Measurements from ENCODE around the gene HS6ST1. TPM values are rescaled to one million over a fixed set of nuclear protein-coding genes. Genes with fewer than 3 reads are reported as not detected.

Gene HS6ST1
- total and polyA plus RNA-seq, 4 donors = 17.9 to 31.9 (median 25.4) TPM

DNA sequence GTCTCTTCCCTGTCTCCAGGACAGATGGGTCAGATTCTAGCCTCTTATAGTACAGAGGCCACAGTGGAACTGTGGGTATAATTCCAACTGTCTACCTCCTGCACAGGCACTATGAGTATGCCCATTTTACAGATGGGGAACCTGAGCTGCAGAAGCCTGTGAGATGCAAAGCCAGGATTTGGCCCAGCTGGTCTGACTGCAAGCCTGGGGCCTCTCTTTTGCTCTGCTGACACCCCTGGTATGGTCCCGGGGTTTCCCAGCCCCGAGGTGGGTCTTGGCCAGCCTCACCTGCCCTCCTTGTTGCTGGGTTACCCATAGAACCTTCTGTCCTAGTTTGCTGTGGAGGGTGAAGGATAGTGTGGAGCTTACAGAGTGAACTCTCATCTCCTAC, 9.8 kb downstream of the HS6ST1 start:
- H3K9ac ChIP-seq (ENCODE audit: low read depth in 1 of 2, low read length in 2 of 2) = peak overlapping the region in 1 of 2 donors; percentile 34

DNA sequence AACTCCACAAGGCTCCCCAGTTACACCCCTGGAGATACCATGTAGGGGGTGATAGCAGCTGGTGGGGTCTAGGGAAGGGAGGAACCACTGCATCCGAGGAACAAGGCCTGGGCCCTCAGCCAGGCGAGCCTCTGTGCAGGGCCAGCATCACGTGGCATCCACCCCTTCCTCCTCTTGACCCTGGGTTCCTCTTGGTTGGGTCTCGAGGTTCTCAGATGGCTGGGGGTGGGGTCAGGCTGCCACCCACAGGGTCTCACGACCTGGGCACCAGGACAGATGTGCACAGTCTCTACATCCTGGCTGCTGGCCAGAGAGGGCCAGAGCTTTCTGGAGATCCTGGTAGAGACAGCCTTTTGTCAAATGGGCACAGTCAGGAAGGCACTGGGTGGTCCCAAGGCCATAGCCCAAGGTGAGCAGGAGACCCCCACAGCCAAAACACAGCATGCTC, 10.4 kb downstream of the HS6ST1 start:
- WGBS = 28% methylated on average over 5 of the region's 5 CpGs
- Histone ChIP-seq H3K4me1 (ENCODE audit: control insufficient read depth in 4 of 4, insufficient read depth in 4 of 4, low read length in 3 of 4) (peaks cover 62 to 96% (median 88%) of the 10 kb centered on the region in 4 donors), H3K27me3 (ENCODE audit: control insufficient read depth in 4 of 4, insufficient read depth in 4 of 4, low read length in 3 of 4) (no peaks in the 10 kb centered on the region), H3K27ac (ENCODE audit: low read depth in 1 of 2, low read length in 2 of 2) (peak overlapping the region; percentile 63 to 85), H3K9ac (ENCODE audit: low read depth in 1 of 2, low read length in 2 of 2) (no peak overlapping the region), H3K36me3 (ENCODE audit: control insufficient read depth in 4 of 4, insufficient read depth in 3 of 4, low read depth in 1 of 4, low read length in 3 of 4) (no peaks in the 10 kb centered on the region), H3K4me3 (ENCODE audit: low read depth in 1 of 3, low read length in 3 of 3) (no peak overlapping the region), H3K9me3 (ENCODE audit: control insufficient read depth in 4 of 4, low read length in 3 of 4) (no peaks in the 10 kb centered on the region)
- TF ChIP-seq YY1 (IDR thresholded peaks at IDR 0.05) (no peak), NR2F2 (IDR thresholded peaks at IDR 0.05) (no peak), FOXA1 (IDR thresholded peaks at IDR 0.05) (no peak), JUND (IDR thresholded peaks at IDR 0.05) (no peak), FOXA2 (IDR thresholded peaks at IDR 0.05) (no peak), TAF1 (conservative IDR thresholded peaks at IDR 0.05) (no peak), HNF4G (IDR thresholded peaks at IDR 0.05) (no peak)
- DNase-seq (ENCODE audit: low spot score) = no peak

More for the DNA sequence above, 9.8 kb downstream of the HS6ST1 start:
- TF ChIP-seq, protein P1, sequence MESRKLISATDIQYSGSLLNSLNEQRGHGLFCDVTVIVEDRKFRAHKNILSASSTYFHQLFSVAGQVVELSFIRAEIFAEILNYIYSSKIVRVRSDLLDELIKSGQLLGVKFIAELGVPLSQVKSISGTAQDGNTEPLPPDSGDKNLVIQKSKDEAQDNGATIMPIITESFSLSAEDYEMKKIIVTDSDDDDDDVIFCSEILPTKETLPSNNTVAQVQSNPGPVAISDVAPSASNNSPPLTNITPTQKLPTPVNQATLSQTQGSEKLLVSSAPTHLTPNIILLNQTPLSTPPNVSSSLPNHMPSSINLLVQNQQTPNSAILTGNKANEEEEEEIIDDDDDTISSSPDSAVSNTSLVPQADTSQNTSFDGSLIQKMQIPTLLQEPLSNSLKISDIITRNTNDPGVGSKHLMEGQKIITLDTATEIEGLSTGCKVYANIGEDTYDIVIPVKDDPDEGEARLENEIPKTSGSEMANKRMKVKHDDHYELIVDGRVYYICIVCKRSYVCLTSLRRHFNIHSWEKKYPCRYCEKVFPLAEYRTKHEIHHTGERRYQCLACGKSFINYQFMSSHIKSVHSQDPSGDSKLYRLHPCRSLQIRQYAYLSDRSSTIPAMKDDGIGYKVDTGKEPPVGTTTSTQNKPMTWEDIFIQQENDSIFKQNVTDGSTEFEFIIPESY (IDR thresholded peaks at IDR 0.05) = no peak
- TF ChIP-seq HNF4G (IDR thresholded peaks at IDR 0.05) = no peak
- no peak for TF ChIP-seq EGR1 (IDR thresholded peaks at IDR 0.05; ENCODE audit: low read depth in 2 of 2)
- TF ChIP-seq SP1 (IDR thresholded peaks at IDR 0.05) = no peak
- TF ChIP-seq TAF1 (conservative IDR thresholded peaks at IDR 0.05) = no peak
- TF ChIP-seq HNF4A (conservative IDR thresholded peaks at IDR 0.05) = no peak
- TF ChIP-seq, protein P2, sequence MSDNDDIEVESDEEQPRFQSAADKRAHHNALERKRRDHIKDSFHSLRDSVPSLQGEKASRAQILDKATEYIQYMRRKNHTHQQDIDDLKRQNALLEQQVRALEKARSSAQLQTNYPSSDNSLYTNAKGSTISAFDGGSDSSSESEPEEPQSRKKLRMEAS (IDR thresholded peaks at IDR 0.05) = no peak
- no peak for TF ChIP-seq RXRA (IDR thresholded peaks at IDR 0.05)
- TF ChIP-seq GABPA (IDR thresholded peaks at IDR 0.05 in 1 of 2, conservative IDR thresholded peaks at IDR 0.05 in 1 of 2) = no peak
- no peak for TF ChIP-seq JUND (IDR thresholded peaks at IDR 0.05)
- TF ChIP-seq FOXA2 (IDR thresholded peaks at IDR 0.05) = no peak
- TF ChIP-seq NR2F2 (IDR thresholded peaks at IDR 0.05) = no peak
- TF ChIP-seq, protein P3, sequence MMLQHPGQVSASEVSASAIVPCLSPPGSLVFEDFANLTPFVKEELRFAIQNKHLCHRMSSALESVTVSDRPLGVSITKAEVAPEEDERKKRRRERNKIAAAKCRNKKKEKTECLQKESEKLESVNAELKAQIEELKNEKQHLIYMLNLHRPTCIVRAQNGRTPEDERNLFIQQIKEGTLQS (IDR thresholded peaks at IDR 0.05) = no peak
- no peak for TF ChIP-seq YY1 (IDR thresholded peaks at IDR 0.05)
- TF ChIP-seq RAD21 (IDR thresholded peaks at IDR 0.05) = no peak
- no peak for TF ChIP-seq FOXA1 (IDR thresholded peaks at IDR 0.05)
- TF ChIP-seq, protein P4, sequence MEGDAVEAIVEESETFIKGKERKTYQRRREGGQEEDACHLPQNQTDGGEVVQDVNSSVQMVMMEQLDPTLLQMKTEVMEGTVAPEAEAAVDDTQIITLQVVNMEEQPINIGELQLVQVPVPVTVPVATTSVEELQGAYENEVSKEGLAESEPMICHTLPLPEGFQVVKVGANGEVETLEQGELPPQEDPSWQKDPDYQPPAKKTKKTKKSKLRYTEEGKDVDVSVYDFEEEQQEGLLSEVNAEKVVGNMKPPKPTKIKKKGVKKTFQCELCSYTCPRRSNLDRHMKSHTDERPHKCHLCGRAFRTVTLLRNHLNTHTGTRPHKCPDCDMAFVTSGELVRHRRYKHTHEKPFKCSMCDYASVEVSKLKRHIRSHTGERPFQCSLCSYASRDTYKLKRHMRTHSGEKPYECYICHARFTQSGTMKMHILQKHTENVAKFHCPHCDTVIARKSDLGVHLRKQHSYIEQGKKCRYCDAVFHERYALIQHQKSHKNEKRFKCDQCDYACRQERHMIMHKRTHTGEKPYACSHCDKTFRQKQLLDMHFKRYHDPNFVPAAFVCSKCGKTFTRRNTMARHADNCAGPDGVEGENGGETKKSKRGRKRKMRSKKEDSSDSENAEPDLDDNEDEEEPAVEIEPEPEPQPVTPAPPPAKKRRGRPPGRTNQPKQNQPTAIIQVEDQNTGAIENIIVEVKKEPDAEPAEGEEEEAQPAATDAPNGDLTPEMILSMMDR (IDR thresholded peaks at IDR 0.05; ENCODE audit: low read depth, low read length, missing input control) = no peak
- H3K4me1 ChIP-seq (ENCODE audit: control insufficient read depth in 4 of 4, insufficient read depth in 4 of 4, low read length in 3 of 4) = peaks cover 66 to 100% (median 94%) of the 10 kb centered on the region in 4 donors
- no peaks in the 10 kb centered on the region for H3K9me3 ChIP-seq (ENCODE audit: control insufficient read depth in 4 of 4, low read length in 3 of 4)
- no peak for DNase-seq (ENCODE audit: low spot score)
- H3K27ac ChIP-seq (ENCODE audit: low read depth in 1 of 2, low read length in 2 of 2) = peak overlapping the region; percentile 63 to 85
- H3K4me3 ChIP-seq (ENCODE audit: low read depth in 1 of 3, low read length in 3 of 3) = no peak overlapping the region
- no peaks in the 10 kb centered on the region for H3K36me3 ChIP-seq (ENCODE audit: control insufficient read depth in 4 of 4, insufficient read depth in 3 of 4, low read depth in 1 of 4, low read length in 3 of 4)
- no peaks in the 10 kb centered on the region for H3K27me3 ChIP-seq (ENCODE audit: control insufficient read depth in 4 of 4, insufficient read depth in 4 of 4, low read length in 3 of 4)
- WGBS = 44% methylated on average over 2 of the region's 2 CpGs
